Keratinocyte (primary cell): ENCODE measurements around the gene NT5C3A. TPM values are rescaled to one million over a fixed set of nuclear protein-coding genes. Genes with fewer than 3 reads are reported as not detected.

Experiments
- DNase-seq: peaks from one replicate; pipeline ENCODE4 v3.0.0-alpha.2; 2011; ENCODE audit warnings: low read depth, missing footprints, low spot score
- FAIRE-seq: peaks from 2 replicates; lab custom pipeline; 2011; peaks lifted over from hg19 to GRCh38; lab: Jason Lieb, UNC
- H2AFZ ChIP-seq: 2 replicates; pipeline ENCODE4 v1.6.0; 2012; ENCODE audit warnings: low read length, control low read depth, inconsistent platforms; ENCODE audit not compliant: control insufficient read depth
- H3K27ac ChIP-seq: 2 replicates; pipeline ENCODE4 v1.5.1; 2011; ENCODE audit warnings: low read length; ENCODE audit not compliant: control insufficient read depth, insufficient read depth
- H3K27me3 ChIP-seq: 3 replicates; pipeline ENCODE4 v1.6.0; 2011; ENCODE audit warnings: low read length; ENCODE audit not compliant: control insufficient read depth, insufficient read depth; ENCODE audit errors: extremely low read depth
- H3K36me3 ChIP-seq, 2 experiments: 2 replicates in 1 of 2; 3 replicates in 1 of 2; pipeline ENCODE4 v1.5.1; 2011; ENCODE audit warnings: low read length in 2 of 2, mild to moderate bottlenecking in 1 of 2; ENCODE audit not compliant: control insufficient read depth in 2 of 2, insufficient read depth in 2 of 2; ENCODE audit errors: extremely low read depth in 1 of 2
- H3K4me1 ChIP-seq: 3 replicates; pipeline ENCODE4 v1.5.1; 2011; ENCODE audit warnings: low read length; ENCODE audit not compliant: control insufficient read depth, insufficient read depth; ENCODE audit errors: extremely low read depth
- H3K4me2 ChIP-seq: 3 replicates; pipeline ENCODE4 v1.6.0; 2011; ENCODE audit warnings: low read depth, low read length; ENCODE audit not compliant: control insufficient read depth, insufficient read depth; ENCODE audit errors: extremely low read depth
- H3K4me3 ChIP-seq, 3 experiments: fragments of 200-600 bp in 1 of 3; sonication (generic) in 1 of 3; 2 replicates in 2 of 3; 3 replicates in 1 of 3; pipeline ENCODE4 v1.5.1; 2011 to 2016; ENCODE audit warnings: low read length in 3 of 3, mild to moderate bottlenecking in 3 of 3, control low read depth in 2 of 3, inconsistent platforms in 1 of 3, low read depth in 1 of 3, mixed read lengths in 1 of 3, mixed run types in 1 of 3, moderate library complexity in 1 of 3; ENCODE audit not compliant: control insufficient read depth in 2 of 3, insufficient read depth in 2 of 3; ENCODE audit errors: extremely low read depth in 1 of 3
- H3K79me2 ChIP-seq: 2 replicates; pipeline ENCODE4 v1.6.0; 2012; ENCODE audit warnings: low read length; ENCODE audit not compliant: control insufficient read depth, insufficient read depth
- H3K9ac ChIP-seq: 3 replicates; pipeline ENCODE4 v1.6.0; 2011; ENCODE audit warnings: low read length; ENCODE audit not compliant: control insufficient read depth, insufficient read depth; ENCODE audit errors: extremely low read depth
- H3K9me1 ChIP-seq: 3 replicates; pipeline ENCODE4 v1.6.0; 2011; ENCODE audit warnings: low read length; ENCODE audit not compliant: control insufficient read depth, insufficient read depth; ENCODE audit errors: extremely low read depth
- H3K9me3 ChIP-seq: 2 replicates; pipeline ENCODE4 v1.5.1; 2012; ENCODE audit warnings: low read depth, low read length; ENCODE audit not compliant: control insufficient read depth
- H4K20me1 ChIP-seq: 3 replicates; pipeline ENCODE4 v1.6.0; 2011; ENCODE audit warnings: low read length; ENCODE audit not compliant: control insufficient read depth, insufficient read depth; ENCODE audit errors: extremely low read depth
- EZH2 ChIP-seq: IDR thresholded peaks from one replicate; pipeline ENCODE4 v1.6.1; 2012; ENCODE audit warnings: inconsistent platforms, mild to moderate bottlenecking, low read length, moderate library complexity
- dilution Hi-C: fragments of 300-500 bp; cut with MboI; formaldehyde crosslinking; loops from one replicate; pipeline ENCODE4 v1.7.0; 2020; ENCODE audit warnings: low sequenced_read_pairs; ENCODE audit not compliant: extremely low pct_ligation_motif_present
- polyA plus RNA-seq, 5 experiments: library from polyadenylated mRNA; depleted of rRNA in 3 of 5; stranded (reverse) in 3 of 5; stranded (forward) in 1 of 5; unstranded in 1 of 5; fragments of >200 nt; gene quantifications; 1 replicate in 1 of 5; 2 replicates in 3 of 5; 3 replicates in 1 of 5; pipeline versions ENCODE4 v1.2.1 to v1.2.3, GENCODE V29; 2011 to 2012; ENCODE audit warnings: missing spikeins in 2 of 5, low read depth in 1 of 5, low replicate concordance in 1 of 5
- TF ChIP-seq, protein P1 (sequence below), 3 experiments: IDR thresholded peaks in 1 of 3; conservative IDR thresholded peaks in 1 of 3; optimal IDR thresholded peaks in 1 of 3; 2 replicates in 2 of 3; 3 replicates in 1 of 3; pipeline versions ENCODE3 to v1.5.1; 2011; ENCODE audit warnings: low read length in 3 of 3, mild to moderate bottlenecking in 3 of 3, moderate library complexity in 2 of 3, control low read depth in 1 of 3, inconsistent platforms in 1 of 3; ENCODE audit not compliant: insufficient read depth in 2 of 3; ENCODE audit errors: extremely low read depth in 1 of 3

NT5C3A gene
- polyA plus RNA-seq, 1 donor (not counting 4 experiments of a cell fraction or from before 2014, with no cell fraction given), result 30.5 TPM

DNA sequence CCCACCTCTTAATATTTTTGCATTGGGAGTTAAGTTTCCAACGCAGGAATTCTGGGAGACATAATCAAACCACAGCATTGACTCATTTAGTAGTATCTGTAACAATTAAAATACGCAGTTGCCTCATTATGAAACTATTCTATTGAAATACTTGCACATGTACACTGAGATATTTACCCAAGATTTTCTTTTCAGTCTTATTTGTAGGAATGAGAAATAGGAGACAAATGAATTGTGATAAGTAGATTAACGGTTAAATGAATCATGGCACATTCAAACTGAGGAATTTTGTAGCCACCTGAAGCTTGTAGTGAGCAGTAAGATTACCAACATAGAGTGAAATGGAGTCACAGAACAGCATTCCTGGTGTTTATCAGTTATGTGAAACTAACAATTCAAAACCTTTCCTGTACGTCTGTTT is 28.5 kb upstream of the NT5C3A start:
- FAIRE-seq (no peak), DNase-seq (no peak)
- H3K27me3 ChIP-seq, result no peaks in the 10 kb centered on the region
- no peak overlapping the region for H2AFZ ChIP-seq
- no peak overlapping the region for H3K9ac ChIP-seq
- no peaks in the 10 kb centered on the region for H3K4me1 ChIP-seq
- no peaks in the 10 kb centered on the region for H3K79me2 ChIP-seq
- H3K9me3 ChIP-seq, result no peaks in the 10 kb centered on the region
- TF ChIP-seq, protein P1, sequence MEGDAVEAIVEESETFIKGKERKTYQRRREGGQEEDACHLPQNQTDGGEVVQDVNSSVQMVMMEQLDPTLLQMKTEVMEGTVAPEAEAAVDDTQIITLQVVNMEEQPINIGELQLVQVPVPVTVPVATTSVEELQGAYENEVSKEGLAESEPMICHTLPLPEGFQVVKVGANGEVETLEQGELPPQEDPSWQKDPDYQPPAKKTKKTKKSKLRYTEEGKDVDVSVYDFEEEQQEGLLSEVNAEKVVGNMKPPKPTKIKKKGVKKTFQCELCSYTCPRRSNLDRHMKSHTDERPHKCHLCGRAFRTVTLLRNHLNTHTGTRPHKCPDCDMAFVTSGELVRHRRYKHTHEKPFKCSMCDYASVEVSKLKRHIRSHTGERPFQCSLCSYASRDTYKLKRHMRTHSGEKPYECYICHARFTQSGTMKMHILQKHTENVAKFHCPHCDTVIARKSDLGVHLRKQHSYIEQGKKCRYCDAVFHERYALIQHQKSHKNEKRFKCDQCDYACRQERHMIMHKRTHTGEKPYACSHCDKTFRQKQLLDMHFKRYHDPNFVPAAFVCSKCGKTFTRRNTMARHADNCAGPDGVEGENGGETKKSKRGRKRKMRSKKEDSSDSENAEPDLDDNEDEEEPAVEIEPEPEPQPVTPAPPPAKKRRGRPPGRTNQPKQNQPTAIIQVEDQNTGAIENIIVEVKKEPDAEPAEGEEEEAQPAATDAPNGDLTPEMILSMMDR (optimal IDR thresholded peaks at IDR 0.05 in 1 of 3, IDR thresholded peaks at IDR 0.05 in 1 of 3, conservative IDR thresholded peaks at IDR 0.05 in 1 of 3; ENCODE audit: extremely low read depth in 1 of 3, insufficient read depth in 2 of 3, low read length in 3 of 3), result no peak
- TF ChIP-seq EZH2, result no peak
- H4K20me1 ChIP-seq, result no peaks in the 10 kb centered on the region
- peaks cover 3% of the 10 kb centered on the region in 2 experiments for H3K36me3 ChIP-seq
- no peaks in the 10 kb centered on the region for H3K9me1 ChIP-seq
- dilution Hi-C loops, result no loop called here
- H3K27ac ChIP-seq, result no peak overlapping the region
- H3K4me3 ChIP-seq, result no peak overlapping the region
- H3K4me2 ChIP-seq, result no peak overlapping the region

DNA sequence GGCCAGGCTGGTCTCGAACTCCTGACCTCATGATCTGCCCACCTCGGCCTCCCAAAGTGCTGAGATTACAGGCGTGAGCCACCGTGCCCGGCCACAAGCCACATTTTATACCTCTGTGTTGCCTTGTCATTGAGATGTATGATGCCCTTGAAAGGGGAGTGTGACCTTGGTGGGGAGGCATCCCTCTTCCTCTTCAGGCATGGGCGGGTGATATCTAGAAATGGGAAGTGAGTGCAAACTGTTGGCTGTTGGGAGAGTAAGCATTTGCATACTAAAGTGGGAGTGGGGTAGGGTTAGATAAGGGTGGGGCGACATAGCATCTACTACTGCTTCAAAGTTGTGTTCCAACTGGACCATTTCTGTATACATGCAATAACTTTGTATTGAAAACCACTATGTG is 26.6 kb upstream of the NT5C3A start:
- no peak overlapping the region for H3K27ac ChIP-seq
- no peaks in the 10 kb centered on the region for H3K9me1 ChIP-seq
- TF ChIP-seq, protein P1 (optimal IDR thresholded peaks at IDR 0.05 in 1 of 3, IDR thresholded peaks at IDR 0.05 in 1 of 3, conservative IDR thresholded peaks at IDR 0.05 in 1 of 3; ENCODE audit: extremely low read depth in 1 of 3, insufficient read depth in 2 of 3, low read length in 3 of 3), result no peak
- no peak for TF ChIP-seq EZH2
- no peaks in the 10 kb centered on the region for H3K79me2 ChIP-seq
- no peaks in the 10 kb centered on the region for H3K36me3 ChIP-seq
- no peaks in the 10 kb centered on the region for H3K9me3 ChIP-seq
- no peak overlapping the region for H3K9ac ChIP-seq
- no peak overlapping the region for H2AFZ ChIP-seq
- no peak overlapping the region for H3K4me3 ChIP-seq
- H3K4me1 ChIP-seq, result no peaks in the 10 kb centered on the region
- dilution Hi-C loops, result no loop called here
- no peak overlapping the region for H3K4me2 ChIP-seq
- no peaks in the 10 kb centered on the region for H4K20me1 ChIP-seq
- FAIRE-seq (no peak), DNase-seq (no peak)
- no peaks in the 10 kb centered on the region for H3K27me3 ChIP-seq
